HG02610 (cell line): ENCODE measurements around the gene IQSEC3.

ENCODE experiments used
- ATAC-seq: cut with Tn5 transposase; IDR thresholded peaks from one replicate; pipeline ENCODE4 v1.9.1; 2021; ENCODE audit warnings: mild to moderate bottlenecking, moderate library complexity; ENCODE audit not compliant: unreplicated experiment

The IQSEC3 gene

GRCh38 chr12:162467-163307 lies 96.1 kb downstream of the IQSEC3 start:
- no peak for ATAC-seq

GRCh38 chr12:163406-163986 lies 96.9 kb downstream of the IQSEC3 start:
- no peak for ATAC-seq

- no peak for ATAC-seq
These were observed 97.6 kb downstream of the IQSEC3 start for GRCh38 chr12:164207-164606.

GRCh38 chr12:165862-166368 lies 99.3 kb downstream of the IQSEC3 start:
- ATAC-seq, result no peak

GRCh38 chr12:166425-167075 lies 100.0 kb downstream of the IQSEC3 start:
- no peak for ATAC-seq

GRCh38 chr12:167959-168600 lies 101.5 kb downstream of the IQSEC3 start:
- no peak for ATAC-seq

- ATAC-seq, result no peak
These were observed 102.4 kb downstream of the IQSEC3 start for GRCh38 chr12:168763-169525.

GRCh38 chr12:169528-170370 lies 103.2 kb downstream of the IQSEC3 start:
- ATAC-seq, result no peak

- ATAC-seq, result no peak
These were observed 104.0 kb downstream of the IQSEC3 start for GRCh38 chr12:170371-171225.

GRCh38 chr12:171276-171675 lies 104.7 kb downstream of the IQSEC3 start:
- ATAC-seq, result no peak

- no peak for ATAC-seq
These were observed 105.4 kb downstream of the IQSEC3 start for GRCh38 chr12:171743-172676.

- no peak for ATAC-seq
These were observed 106.2 kb downstream of the IQSEC3 start for GRCh38 chr12:172732-173161.

- ATAC-seq, result no peak
These were observed 107.6 kb downstream of the IQSEC3 start for GRCh38 chr12:174124-174523.

GRCh38 chr12:174596-174995 lies 108.0 kb downstream of the IQSEC3 start:
- no peak for ATAC-seq

GRCh38 chr12:175250-175649 lies 108.7 kb downstream of the IQSEC3 start:
- no peak for ATAC-seq

GRCh38 chr12:175759-176158 lies 109.2 kb downstream of the IQSEC3 start:
- no peak for ATAC-seq

GRCh38 chr12:176321-177181 lies 110.0 kb downstream of the IQSEC3 start:
- ATAC-seq, result no peak
